Measurements from ENCODE around the gene CNTNAP2.

CNTNAP2 gene

GRCh38 chr7:148275359-148275890 is 2158.8 kb downstream of the CNTNAP2 start:
- Histone ChIP-seq H3K9ac (ENCODE audit: low read depth in 1 of 2, low read length in 2 of 2) (no peak overlapping the region), H3K27me3 (ENCODE audit: control insufficient read depth in 2 of 2, insufficient read depth in 2 of 2, low read length in 2 of 2) (peaks cover 0 to 6% of the 10 kb centered on the region in 2 donors), H3K4me1 (ENCODE audit: control insufficient read depth in 2 of 2, insufficient read depth in 2 of 2, low read length in 2 of 2) (no peaks in the 10 kb centered on the region), H3K9me3 (ENCODE audit: control insufficient read depth in 2 of 2, low read length in 2 of 2) (no peaks in the 10 kb centered on the region), H3K4me3 (ENCODE audit: low read length in 2 of 2) (no peak overlapping the region), H3K27ac (ENCODE audit: low read depth in 2 of 2, low read length in 2 of 2) (no peak overlapping the region), H3K36me3 (ENCODE audit: control insufficient read depth in 2 of 2, insufficient read depth in 2 of 2, low read length in 2 of 2) (no peaks in the 10 kb centered on the region)

GRCh38 chr7:148276314-148277041 is 2159.9 kb downstream of the CNTNAP2 start:
- H3K4me1 ChIP-seq (ENCODE audit: control insufficient read depth in 2 of 2, insufficient read depth in 2 of 2, low read length in 2 of 2), result no peaks in the 10 kb centered on the region
- H3K9me3 ChIP-seq (ENCODE audit: control insufficient read depth in 2 of 2, low read length in 2 of 2), result no peaks in the 10 kb centered on the region
- H3K9ac ChIP-seq (ENCODE audit: low read depth in 1 of 2, low read length in 2 of 2), result no peak overlapping the region
- H3K36me3 ChIP-seq (ENCODE audit: control insufficient read depth in 2 of 2, insufficient read depth in 2 of 2, low read length in 2 of 2), result no peaks in the 10 kb centered on the region
- no peak overlapping the region for H3K27ac ChIP-seq (ENCODE audit: low read depth in 2 of 2, low read length in 2 of 2)
- no peak overlapping the region for H3K4me3 ChIP-seq (ENCODE audit: low read length in 2 of 2)
- H3K27me3 ChIP-seq (ENCODE audit: control insufficient read depth in 2 of 2, insufficient read depth in 2 of 2, low read length in 2 of 2), result peaks cover 0 to 3% of the 10 kb centered on the region in 2 donors

- H3K9me3 ChIP-seq (ENCODE audit: control insufficient read depth in 2 of 2, low read length in 2 of 2), result no peaks in the 10 kb centered on the region
- H3K36me3 ChIP-seq (ENCODE audit: control insufficient read depth in 2 of 2, insufficient read depth in 2 of 2, low read length in 2 of 2), result no peaks in the 10 kb centered on the region
- H3K27ac ChIP-seq (ENCODE audit: low read depth in 2 of 2, low read length in 2 of 2), result no peak overlapping the region
- H3K27me3 ChIP-seq (ENCODE audit: control insufficient read depth in 2 of 2, insufficient read depth in 2 of 2, low read length in 2 of 2), result peaks cover 0 to 3% of the 10 kb centered on the region in 2 donors
- no peaks in the 10 kb centered on the region for H3K4me1 ChIP-seq (ENCODE audit: control insufficient read depth in 2 of 2, insufficient read depth in 2 of 2, low read length in 2 of 2)
- H3K9ac ChIP-seq (ENCODE audit: low read depth in 1 of 2, low read length in 2 of 2), result no peak overlapping the region
- no peak overlapping the region for H3K4me3 ChIP-seq (ENCODE audit: low read length in 2 of 2)
These were observed 2160.6 kb downstream of the CNTNAP2 start for GRCh38 chr7:148277042-148277660.

- no peaks in the 10 kb centered on the region for H3K4me1 ChIP-seq (ENCODE audit: control insufficient read depth in 2 of 2, insufficient read depth in 2 of 2, low read length in 2 of 2)
- no peak overlapping the region for H3K9ac ChIP-seq (ENCODE audit: low read depth in 1 of 2, low read length in 2 of 2)
- H3K9me3 ChIP-seq (ENCODE audit: control insufficient read depth in 2 of 2, low read length in 2 of 2), result no peaks in the 10 kb centered on the region
- no peaks in the 10 kb centered on the region for H3K36me3 ChIP-seq (ENCODE audit: control insufficient read depth in 2 of 2, insufficient read depth in 2 of 2, low read length in 2 of 2)
- H3K27me3 ChIP-seq (ENCODE audit: control insufficient read depth in 2 of 2, insufficient read depth in 2 of 2, low read length in 2 of 2), result peaks cover 0 to 2% of the 10 kb centered on the region in 2 donors
- H3K4me3 ChIP-seq (ENCODE audit: low read length in 2 of 2), result no peak overlapping the region
- H3K27ac ChIP-seq (ENCODE audit: low read depth in 2 of 2, low read length in 2 of 2), result no peak overlapping the region
These were observed 2169.5 kb downstream of the CNTNAP2 start for GRCh38 chr7:148286150-148286549.

- Histone ChIP-seq H3K27me3 (ENCODE audit: control insufficient read depth in 2 of 2, insufficient read depth in 2 of 2, low read length in 2 of 2) (peaks cover 0 to 2% of the 10 kb centered on the region in 2 donors), H3K27ac (ENCODE audit: low read depth in 2 of 2, low read length in 2 of 2) (no peak overlapping the region), H3K9ac (ENCODE audit: low read depth in 1 of 2, low read length in 2 of 2) (no peak overlapping the region), H3K9me3 (ENCODE audit: control insufficient read depth in 2 of 2, low read length in 2 of 2) (no peaks in the 10 kb centered on the region), H3K36me3 (ENCODE audit: control insufficient read depth in 2 of 2, insufficient read depth in 2 of 2, low read length in 2 of 2) (no peaks in the 10 kb centered on the region), H3K4me3 (ENCODE audit: low read length in 2 of 2) (no peak overlapping the region), H3K4me1 (ENCODE audit: control insufficient read depth in 2 of 2, insufficient read depth in 2 of 2, low read length in 2 of 2) (no peaks in the 10 kb centered on the region)
These were observed 2170.9 kb downstream of the CNTNAP2 start for GRCh38 chr7:148287538-148287937.

GRCh38 chr7:148288592-148289151 is 2172.1 kb downstream of the CNTNAP2 start:
- Histone ChIP-seq H3K9ac (ENCODE audit: low read depth in 1 of 2, low read length in 2 of 2) (no peak overlapping the region), H3K9me3 (ENCODE audit: control insufficient read depth in 2 of 2, low read length in 2 of 2) (no peaks in the 10 kb centered on the region)

GRCh38 chr7:148289630-148290029 is 2173.0 kb downstream of the CNTNAP2 start:
- H3K36me3 ChIP-seq (ENCODE audit: control insufficient read depth in 2 of 2, insufficient read depth in 2 of 2, low read length in 2 of 2), result no peaks in the 10 kb centered on the region
- no peaks in the 10 kb centered on the region for H3K9me3 ChIP-seq (ENCODE audit: control insufficient read depth in 2 of 2, low read length in 2 of 2)
- peaks cover 0 to 2% of the 10 kb centered on the region in 2 donors for H3K27me3 ChIP-seq (ENCODE audit: control insufficient read depth in 2 of 2, insufficient read depth in 2 of 2, low read length in 2 of 2)
- H3K4me1 ChIP-seq (ENCODE audit: control insufficient read depth in 2 of 2, insufficient read depth in 2 of 2, low read length in 2 of 2), result no peaks in the 10 kb centered on the region
- H3K27ac ChIP-seq (ENCODE audit: low read depth in 2 of 2, low read length in 2 of 2), result no peak overlapping the region
- no peak overlapping the region for H3K9ac ChIP-seq (ENCODE audit: low read depth in 1 of 2, low read length in 2 of 2)
- no peak overlapping the region for H3K4me3 ChIP-seq (ENCODE audit: low read length in 2 of 2)

More at GRCh38 chr7:148288592-148289151, 2172.1 kb downstream of the CNTNAP2 start:
- Histone ChIP-seq H3K27ac (ENCODE audit: low read depth in 2 of 2, low read length in 2 of 2) (no peak overlapping the region), H3K4me3 (ENCODE audit: low read length in 2 of 2) (no peak overlapping the region), H3K36me3 (ENCODE audit: control insufficient read depth in 2 of 2, insufficient read depth in 2 of 2, low read length in 2 of 2) (no peaks in the 10 kb centered on the region), H3K27me3 (ENCODE audit: control insufficient read depth in 2 of 2, insufficient read depth in 2 of 2, low read length in 2 of 2) (peaks cover 0 to 2% of the 10 kb centered on the region in 2 donors), H3K4me1 (ENCODE audit: control insufficient read depth in 2 of 2, insufficient read depth in 2 of 2, low read length in 2 of 2) (no peaks in the 10 kb centered on the region)

GRCh38 chr7:148290538-148290937 is 2173.9 kb downstream of the CNTNAP2 start:
- H3K4me1 ChIP-seq (ENCODE audit: control insufficient read depth in 2 of 2, insufficient read depth in 2 of 2, low read length in 2 of 2), result no peaks in the 10 kb centered on the region
- no peak overlapping the region for H3K4me3 ChIP-seq (ENCODE audit: low read length in 2 of 2)
- H3K27ac ChIP-seq (ENCODE audit: low read depth in 2 of 2, low read length in 2 of 2), result no peak overlapping the region
- peaks cover 0 to 2% of the 10 kb centered on the region in 2 donors for H3K27me3 ChIP-seq (ENCODE audit: control insufficient read depth in 2 of 2, insufficient read depth in 2 of 2, low read length in 2 of 2)
- H3K36me3 ChIP-seq (ENCODE audit: control insufficient read depth in 2 of 2, insufficient read depth in 2 of 2, low read length in 2 of 2), result no peaks in the 10 kb centered on the region
- H3K9ac ChIP-seq (ENCODE audit: low read depth in 1 of 2, low read length in 2 of 2), result no peak overlapping the region
- no peaks in the 10 kb centered on the region for H3K9me3 ChIP-seq (ENCODE audit: control insufficient read depth in 2 of 2, low read length in 2 of 2)

GRCh38 chr7:148291799-148292198 is 2175.2 kb downstream of the CNTNAP2 start:
- peaks cover 0 to 2% of the 10 kb centered on the region in 2 donors for H3K27me3 ChIP-seq (ENCODE audit: control insufficient read depth in 2 of 2, insufficient read depth in 2 of 2, low read length in 2 of 2)

GRCh38 chr7:148296994-148297644 is 2180.5 kb downstream of the CNTNAP2 start:
- no peak overlapping the region for H3K4me3 ChIP-seq (ENCODE audit: low read length in 2 of 2)
- H3K27ac ChIP-seq (ENCODE audit: low read depth in 2 of 2, low read length in 2 of 2), result no peak overlapping the region
- no peak overlapping the region for H3K9ac ChIP-seq (ENCODE audit: low read depth in 1 of 2, low read length in 2 of 2)
- no peaks in the 10 kb centered on the region for H3K9me3 ChIP-seq (ENCODE audit: control insufficient read depth in 2 of 2, low read length in 2 of 2)
- no peaks in the 10 kb centered on the region for H3K4me1 ChIP-seq (ENCODE audit: control insufficient read depth in 2 of 2, insufficient read depth in 2 of 2, low read length in 2 of 2)
- no peaks in the 10 kb centered on the region for H3K36me3 ChIP-seq (ENCODE audit: control insufficient read depth in 2 of 2, insufficient read depth in 2 of 2, low read length in 2 of 2)
- no peaks in the 10 kb centered on the region for H3K27me3 ChIP-seq (ENCODE audit: control insufficient read depth in 2 of 2, insufficient read depth in 2 of 2, low read length in 2 of 2)

More at GRCh38 chr7:148291799-148292198, 2175.2 kb downstream of the CNTNAP2 start:
- Histone ChIP-seq H3K9ac (ENCODE audit: low read depth in 1 of 2, low read length in 2 of 2) (no peak overlapping the region), H3K27ac (ENCODE audit: low read depth in 2 of 2, low read length in 2 of 2) (no peak overlapping the region), H3K4me1 (ENCODE audit: control insufficient read depth in 2 of 2, insufficient read depth in 2 of 2, low read length in 2 of 2) (no peaks in the 10 kb centered on the region), H3K9me3 (ENCODE audit: control insufficient read depth in 2 of 2, low read length in 2 of 2) (no peaks in the 10 kb centered on the region), H3K36me3 (ENCODE audit: control insufficient read depth in 2 of 2, insufficient read depth in 2 of 2, low read length in 2 of 2) (no peaks in the 10 kb centered on the region), H3K4me3 (ENCODE audit: low read length in 2 of 2) (no peak overlapping the region)
